KBM-7 (cell line): Measurements from ENCODE around the gene TNPO2.
"Not testable (repeated sequence)": the region's sequence is repeated elsewhere in the genome, so short reads cannot be mapped to it uniquely, and the experiment has no call there.

ENCODE experiments used
- DNase-seq: peaks from one replicate; pipeline ENCODE4 v3.0.0-alpha.2; 2015
- in situ Hi-C: fragments of 300-500 bp; cut with MboI; formaldehyde crosslinking; loops from 2 replicates; pipeline ENCODE4 v1.14.3; 2020; ENCODE audit warnings: low sequenced_read_pairs, low pct_unique_long_range_greater_than_20kb, mixed read lengths

The TNPO2 gene

DNA sequence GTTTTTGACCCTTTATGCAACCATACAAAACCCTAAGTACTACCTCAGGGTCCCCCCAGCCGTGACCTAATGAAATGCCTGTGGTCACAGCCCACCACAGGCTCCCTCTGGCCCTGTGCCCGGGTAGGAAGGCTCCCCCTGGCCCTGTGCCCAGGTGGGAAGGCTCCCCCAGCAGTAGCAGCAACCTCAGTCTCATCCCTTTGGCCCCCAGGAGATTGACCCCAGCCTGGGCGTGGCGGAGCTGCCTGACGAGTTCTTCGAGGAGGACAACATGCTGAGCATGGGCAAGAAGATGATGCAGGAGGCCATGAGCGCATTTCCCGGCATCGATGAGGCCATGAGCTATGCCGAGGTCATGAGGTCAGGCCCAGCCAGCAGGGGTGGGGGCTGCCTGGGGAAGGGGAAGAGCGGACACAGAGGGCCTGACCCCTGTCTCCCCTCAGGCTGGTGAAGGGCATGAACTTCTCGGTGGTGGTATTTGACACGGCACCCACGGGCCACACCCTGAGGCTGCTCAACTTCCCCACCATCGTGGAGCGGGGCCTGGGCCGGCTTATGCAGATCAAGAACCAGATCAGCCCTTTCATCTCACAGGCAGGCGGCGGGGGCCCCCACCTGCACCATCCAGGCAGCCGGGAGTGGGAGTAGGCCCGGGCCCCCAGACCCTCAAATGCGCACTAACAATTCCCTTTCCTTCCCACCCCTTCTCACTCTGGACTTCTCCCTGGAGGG lies 21.6 kb upstream of the TNPO2 start:
- in situ Hi-C loops, result no loop called here
- DNase-seq, result no peak

DNA sequence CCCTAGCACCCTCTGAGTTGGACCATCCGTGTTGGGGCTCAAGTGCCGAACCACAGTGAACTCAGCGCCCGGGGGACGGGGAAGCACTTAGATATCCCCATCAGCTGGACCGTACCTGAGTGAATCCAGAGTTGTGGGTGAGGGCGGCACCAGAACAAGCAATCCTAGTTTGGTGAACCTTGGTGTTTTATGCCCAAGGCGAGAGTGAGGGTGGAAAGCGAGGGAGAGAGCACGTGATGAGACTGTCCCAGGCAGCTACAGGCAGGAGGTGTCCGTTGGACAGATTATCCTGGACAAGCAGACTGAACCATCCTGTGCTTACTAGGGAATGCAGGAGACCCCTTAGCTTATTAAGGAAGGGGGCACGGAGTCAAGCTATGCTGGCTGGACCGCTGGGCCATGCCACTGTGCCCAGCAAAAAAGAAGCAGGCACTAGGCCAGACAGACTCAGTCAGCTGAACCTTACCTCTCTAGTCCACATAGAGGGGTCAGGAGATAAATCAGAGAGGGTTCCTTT lies 14.2 kb upstream of the TNPO2 start:
- DNase-seq, result no peak
- in situ Hi-C loops, result no loop called here

DNA sequence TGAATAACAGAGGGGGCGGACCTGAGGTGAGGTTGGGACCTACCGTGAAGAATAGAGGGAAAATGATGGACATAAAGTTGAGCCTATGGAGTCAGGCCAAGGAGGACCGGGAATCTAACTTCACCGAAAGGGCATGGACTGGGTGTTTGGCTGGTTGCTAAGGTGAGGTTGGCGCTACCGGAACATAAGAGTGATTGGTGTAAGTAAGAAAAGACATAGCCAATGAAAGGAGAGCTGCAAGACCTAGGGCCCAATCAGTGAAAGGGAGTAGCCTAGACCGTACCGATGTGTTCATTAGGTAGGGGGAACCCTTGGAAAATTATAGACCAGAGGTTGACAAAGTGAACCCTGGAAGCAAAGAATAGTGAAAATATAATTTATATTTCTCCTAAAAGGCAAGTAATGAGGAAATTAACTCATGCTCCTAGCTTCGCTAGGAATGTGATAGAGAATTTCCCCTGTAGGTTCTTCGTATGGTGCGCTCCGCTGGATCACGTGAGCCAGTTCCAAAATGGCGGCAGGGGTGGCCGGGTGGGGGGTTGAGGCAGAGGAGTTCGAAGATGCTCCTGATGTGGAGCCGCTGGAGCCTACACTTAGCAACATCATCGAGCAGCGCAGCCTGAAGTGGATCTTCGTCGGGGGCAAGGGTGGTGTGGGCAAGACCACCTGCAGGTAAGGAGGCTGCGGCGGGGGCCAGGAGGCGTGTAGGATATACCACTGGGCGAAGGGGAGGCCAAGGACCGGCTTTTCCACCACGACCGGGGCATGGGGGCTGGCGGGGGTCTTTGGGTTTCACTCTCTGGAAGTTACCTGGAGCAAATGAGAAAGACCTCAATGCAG lies 13.5 kb upstream of the TNPO2 start, which contains the start of gene GET3:
GET3 (plus strand) TSS at position 503 of the 840 bp plus-strand sequence; CDS start at position 512, 9 bp downstream.
- peak; percentile 96 for DNase-seq
- in situ Hi-C loops, result no loop called here

DNA sequence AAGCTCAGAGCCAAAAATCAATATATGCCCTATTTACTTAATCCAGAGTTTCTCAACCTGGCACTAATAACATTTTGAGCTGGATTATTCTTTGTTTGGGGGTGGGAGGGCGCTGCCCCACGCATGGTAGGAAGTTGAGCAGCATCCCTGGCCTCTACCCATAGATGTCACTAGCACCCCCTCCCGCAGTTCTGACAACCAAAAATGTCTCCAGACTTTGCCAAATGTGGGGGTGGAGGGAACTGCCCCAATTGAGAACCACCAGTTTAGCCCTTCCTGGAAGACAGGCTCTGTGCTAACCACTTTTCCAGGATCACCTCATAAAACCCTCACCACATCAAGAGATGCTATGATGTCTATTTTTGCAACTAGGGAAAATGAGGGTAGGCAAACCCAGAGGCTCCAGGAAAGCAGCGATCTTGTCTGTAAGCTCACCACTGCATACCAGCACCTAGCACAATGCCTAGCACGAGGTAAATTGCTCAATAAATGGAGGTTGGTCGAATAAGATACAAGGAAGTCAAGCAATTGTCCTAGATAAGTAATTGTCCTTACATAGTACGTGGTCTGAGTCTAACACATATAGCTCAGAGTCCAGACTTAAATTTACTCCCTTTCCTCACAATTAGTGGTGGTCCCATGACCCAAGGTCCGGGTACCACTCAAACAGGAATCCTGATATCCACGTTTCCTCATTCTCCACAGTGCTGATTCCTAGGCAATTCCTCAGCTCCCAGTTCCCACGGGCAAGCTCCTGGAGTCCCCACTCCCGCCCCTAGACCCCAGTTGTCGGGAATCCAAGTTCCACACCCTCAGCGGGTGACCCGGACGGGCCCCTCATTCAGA lies 9.9 kb upstream of the TNPO2 start:
- in situ Hi-C loops, result no loop called here
- DNase-seq, result peak; percentile 74

DNA sequence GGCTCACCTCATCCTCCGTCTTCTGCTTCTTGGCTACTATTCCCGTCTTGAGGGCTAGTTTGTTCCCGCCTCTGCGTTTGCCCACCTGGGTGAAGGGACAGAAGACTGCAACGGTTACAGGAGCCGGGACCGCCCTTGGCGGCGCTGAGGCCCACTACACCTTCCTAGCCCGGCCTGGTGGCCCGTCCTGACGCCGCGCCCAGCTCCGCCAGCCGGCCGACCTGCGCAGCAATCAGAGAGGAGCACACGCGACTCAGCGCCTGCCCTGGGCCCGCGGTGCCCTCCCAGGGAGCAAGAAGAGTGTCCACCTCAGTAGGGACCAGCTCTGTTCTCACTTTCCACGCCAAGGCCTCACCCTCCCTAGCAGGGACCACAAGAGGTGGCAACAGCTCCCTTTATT lies 7.6 kb upstream of the TNPO2 start:
- no peak for DNase-seq
- in situ Hi-C loops, result no loop called here

DNA sequence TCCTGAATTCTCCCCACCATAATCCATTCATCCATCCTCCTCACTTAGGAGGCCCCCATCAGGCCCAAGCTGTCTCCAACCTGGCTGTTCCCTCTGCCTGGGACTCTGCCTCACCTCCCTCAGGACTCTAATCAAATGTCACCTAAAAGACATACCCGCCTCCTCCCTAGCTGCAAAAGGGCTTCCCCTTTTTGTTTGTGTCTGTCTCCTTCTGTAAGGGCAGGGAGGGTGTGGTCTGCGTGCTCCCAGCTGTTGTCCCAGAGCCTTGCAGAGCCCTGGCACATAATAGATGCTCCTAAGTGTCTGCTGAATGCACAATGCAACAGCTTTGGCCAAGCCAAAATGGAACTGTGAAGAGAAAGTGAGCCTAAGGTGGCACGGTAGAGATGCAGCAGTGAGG lies 6.3 kb upstream of the TNPO2 start:
- DNase-seq, result peak; percentile 61
- in situ Hi-C loops, result no loop called here

DNA sequence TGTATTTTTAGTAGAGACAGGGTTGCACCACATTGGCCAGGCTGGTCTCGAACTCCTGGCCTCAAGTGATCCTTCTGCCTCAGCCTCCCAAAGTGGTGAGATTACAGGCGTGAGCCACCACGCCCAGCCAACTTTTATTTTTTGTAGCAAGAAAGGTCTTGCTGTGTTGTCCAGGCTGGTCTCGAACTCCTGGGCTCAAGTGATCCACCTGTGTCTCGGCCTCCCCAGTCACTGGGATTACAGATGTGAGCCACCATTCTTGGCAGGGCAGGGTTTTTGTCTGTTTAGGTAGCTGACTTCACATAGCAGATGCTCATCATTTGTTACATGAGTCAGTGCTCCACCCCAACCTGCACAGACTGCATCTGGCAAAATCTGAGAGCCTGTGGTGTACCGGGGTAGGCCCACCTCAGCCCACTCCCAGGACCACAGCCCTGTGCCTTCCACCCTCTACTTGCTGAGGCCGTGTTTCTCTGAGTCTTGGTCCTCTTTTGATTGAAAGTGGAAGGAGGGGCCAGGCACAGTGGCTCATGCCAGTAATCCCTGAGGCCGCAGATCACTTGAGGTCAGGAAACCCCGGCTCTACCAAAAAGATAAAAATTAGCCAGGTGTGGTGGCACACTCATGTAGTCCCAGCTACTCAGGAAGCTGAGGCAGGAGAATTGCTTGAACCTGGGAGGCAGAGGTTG lies 4.2 kb upstream of the TNPO2 start:
- no peak for DNase-seq
- in situ Hi-C loops, result no loop called here

DNA sequence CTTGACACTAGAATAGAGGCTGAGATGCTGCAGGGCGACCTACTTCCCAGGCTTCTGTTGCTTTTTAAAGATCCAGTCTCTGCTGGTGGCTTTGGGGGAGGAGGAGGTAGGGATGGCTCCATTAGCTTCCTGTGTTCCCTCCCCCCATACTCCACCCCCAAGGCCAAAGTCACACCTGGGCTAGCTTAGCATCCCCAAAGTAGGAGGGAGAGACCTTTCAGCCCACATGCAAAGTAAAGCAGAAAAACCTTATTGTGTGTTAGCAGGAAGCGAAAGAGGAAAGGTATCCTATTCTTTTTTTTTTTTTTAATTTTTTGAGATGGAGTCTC lies 3.2 kb upstream of the TNPO2 start:
- no peak for DNase-seq
- in situ Hi-C loops, result no loop called here

DNA sequence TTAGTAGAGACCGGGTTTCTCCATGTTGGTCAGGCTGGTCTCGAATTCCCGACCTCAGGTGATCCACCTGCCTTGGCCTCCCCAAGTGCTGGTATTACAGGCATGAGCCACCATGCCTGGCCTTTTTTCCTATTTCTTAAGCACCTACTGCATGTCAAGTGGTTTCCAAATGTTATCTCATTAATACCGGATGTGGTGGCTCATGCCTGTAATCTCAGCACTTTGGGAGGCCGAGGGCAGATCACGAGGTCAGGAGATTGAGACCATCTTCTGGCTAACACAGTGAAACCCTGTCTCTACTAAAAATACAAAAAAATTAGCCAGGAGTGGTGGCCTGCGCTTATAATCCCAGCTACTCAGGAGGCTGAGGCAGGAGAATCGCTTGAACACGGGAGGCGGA lies 1.9 kb upstream of the TNPO2 start:
- in situ Hi-C loops, DNase-seq: not testable (repeated sequence)

DNA sequence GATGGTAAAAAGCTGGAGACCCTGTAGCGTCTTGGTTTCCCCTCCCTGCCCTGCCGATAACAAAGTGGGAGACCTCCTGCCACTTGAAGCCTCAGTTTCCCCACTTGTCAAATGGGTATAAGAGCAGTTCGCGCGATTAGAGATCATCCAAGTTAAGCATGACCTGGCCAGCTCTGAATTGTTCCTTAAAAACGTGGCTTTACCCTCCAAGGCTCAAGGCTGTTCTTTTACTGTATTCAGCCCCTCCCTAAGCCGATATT lies 421 bp downstream of the TNPO2 start:
- in situ Hi-C loops, result no loop called here
- no peak for DNase-seq

DNA sequence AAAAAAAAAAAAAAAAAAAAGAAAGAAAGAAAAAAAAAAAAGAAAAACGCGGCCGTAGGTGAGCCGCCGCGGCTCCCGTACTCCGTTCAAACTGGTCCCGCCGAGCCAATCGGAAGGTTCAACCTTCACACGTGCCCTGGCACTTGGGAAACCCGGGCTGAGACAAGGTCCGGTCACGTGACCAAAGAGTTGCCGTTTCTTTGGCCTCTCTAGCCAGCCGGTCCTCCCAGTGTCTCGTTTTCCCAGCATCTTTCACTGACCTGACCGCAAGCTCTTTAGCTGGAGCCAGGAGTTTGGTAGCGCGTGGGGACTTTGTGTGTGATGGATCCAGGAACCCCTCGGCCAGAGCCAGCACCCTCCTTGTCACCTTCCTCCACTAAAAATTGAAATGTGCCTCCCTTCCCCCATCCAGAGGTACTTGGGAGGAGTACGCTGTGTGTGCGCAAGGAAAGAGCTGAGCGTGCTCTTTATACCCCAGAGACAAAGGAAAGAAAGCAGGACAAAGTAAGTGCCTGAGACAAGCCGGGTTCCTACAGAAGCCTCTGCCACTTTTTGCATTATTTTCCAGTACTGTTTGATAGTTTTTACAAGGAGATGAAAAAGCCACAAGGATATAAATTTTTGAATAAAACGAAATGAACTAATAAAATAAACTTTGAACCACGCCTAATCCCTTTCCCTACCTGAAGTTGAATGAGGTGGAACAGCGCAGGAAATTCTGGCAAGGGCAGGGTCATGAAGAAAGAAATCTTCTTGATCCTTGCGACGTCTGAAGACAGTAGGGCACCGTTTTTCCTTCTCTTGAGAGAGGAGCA lies 959 bp downstream of the TNPO2 start:
- peak; percentile 98 for DNase-seq
- in situ Hi-C loops, result no loop called here

DNA sequence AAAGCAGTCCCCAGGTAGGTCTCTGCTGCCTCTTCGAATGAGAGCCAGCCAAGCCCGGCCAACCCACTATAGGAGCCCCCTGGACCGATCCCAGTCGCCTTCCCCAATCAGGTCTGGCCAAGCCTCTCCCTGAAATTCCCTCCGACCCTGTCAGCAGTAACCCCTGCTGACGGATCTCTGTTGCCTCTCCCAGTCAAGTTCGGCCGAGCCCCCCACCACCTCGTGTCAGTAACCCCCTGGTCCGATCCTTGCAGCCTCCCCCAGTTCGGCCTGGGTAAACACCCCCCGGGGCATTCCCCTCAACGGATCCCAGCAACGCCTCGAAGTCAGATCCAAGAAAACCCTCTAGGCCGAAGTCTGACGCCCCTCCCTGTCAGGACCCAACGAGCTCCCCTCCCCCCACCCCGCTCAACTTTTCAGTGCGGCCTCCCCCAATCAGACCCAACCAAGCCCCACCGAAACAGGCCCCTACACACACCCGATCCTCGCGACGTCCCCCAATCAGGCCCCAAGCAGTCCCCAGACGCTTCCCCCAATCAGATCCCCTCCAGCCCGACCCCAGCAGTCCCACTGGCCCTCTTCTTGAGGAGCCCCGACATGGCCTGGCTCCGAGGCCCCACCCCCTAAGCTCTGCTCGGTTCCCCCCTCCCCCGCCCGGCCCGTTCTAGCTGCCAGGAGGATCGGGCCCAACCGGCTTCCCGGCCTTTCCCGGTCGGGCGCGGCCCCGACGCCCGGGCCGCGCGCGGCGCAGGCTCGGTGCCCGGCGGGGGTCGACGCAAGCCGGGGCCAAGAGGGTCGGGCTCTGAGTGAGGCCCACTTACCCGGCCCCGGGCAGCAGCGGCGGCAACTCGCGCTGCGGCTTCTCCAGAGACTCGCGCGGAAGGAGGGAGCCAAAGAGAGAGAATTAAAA lies 1.8 kb downstream of the TNPO2 start:
- in situ Hi-C loops, result no loop called here
- DNase-seq, result peak; percentile 31

DNA sequence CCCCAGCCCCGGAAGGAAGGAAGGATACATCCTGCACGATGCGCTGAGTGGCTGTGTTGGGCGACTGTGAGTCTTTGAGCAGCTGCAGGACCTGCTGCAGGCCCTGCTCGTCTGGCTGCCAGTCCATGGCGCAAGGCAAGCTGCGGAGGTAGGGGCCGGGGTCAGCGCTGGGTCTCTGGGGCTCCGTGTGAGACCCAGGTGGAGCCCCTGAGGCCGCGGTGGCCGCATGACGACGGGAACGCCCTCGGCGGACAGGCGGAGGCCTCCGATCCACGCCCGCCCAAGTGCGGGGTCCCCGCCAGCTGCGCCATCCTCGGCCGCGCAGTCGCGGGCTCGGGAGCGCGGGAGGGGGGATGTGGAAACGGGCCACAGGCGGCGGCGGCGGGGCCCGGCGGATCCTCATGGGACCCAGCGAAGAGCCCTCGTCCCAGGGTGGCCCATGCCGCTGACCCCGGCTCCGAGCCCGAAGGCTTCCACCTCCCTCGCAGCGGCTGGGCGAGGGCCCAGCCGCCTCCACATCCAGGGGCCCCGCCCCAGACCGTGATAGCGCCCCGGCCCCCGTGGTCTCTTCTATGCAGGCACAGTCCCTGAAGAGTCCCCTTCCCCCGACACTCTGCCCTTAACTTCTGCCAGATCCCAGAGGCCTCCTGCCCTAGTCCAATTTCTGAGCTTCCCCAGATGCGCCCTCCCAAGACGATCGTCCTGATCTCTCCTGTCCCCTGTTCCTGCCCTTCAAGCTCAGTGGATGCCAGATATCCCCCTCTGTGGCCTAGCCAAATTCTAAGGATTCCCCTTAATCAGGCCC lies 2.7 kb downstream of the TNPO2 start:
- no peak for DNase-seq
- in situ Hi-C loops, result no loop called here

DNA sequence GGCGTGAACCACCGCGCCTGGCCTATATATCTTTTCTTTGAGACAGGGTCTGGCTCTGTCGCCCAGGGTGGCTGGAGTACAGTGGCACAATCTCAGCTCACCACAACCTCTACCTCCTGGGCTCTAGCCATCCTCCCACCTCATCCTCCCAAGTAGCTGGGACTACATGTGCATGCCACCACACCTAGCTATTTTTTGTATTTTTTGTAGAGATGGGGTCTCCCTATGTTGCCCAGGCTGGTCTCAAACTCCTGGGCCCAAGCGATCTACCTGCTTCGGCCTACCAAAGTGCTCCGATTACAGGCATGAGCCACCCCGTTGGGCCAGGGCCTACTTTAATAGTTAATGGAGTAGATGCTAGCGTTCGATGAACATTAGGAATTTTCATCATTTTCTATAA lies 3.4 kb downstream of the TNPO2 start:
- in situ Hi-C loops, result no loop called here
- DNase-seq, result no peak

DNA sequence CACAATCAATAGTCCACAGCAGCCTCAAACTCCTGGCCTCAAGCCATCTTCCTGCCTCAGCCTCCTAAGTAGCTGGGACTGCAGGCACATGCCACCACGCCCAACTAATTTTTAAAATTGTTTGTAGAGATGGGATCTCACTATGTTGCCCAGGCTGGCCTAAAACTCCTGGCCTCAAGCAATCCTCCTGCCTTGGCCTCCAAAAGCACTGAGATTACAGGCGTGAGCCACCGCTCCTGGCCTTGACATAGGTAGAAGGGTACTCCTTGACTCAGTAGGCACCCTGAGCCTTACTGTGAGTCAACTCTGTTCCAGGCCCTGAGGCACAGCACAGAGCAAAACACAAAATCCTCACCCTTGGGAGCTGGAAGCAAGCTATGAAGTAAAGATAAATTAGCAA lies 7.8 kb downstream of the TNPO2 start:
- DNase-seq, result no peak
- in situ Hi-C loops, result no loop called here

DNA sequence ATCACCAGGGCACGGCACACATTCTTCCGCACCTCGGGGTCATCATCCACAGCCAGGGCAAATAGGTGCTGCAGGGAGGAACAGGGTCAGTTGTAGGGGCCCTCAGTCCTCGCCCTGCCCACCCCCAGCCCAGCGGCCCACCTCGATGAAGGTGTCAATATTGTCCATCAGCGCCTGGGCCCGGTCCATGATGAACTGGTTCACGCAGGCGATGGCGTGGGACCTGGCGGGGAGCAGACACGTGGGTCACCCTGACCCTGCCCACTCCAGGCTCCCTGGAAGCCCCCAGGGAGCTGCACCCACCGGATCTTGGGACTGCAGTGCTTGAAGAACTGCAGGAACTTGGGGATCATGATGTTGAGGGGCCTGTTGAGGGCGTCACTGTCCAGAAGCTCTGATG lies 8.6 kb downstream of the TNPO2 start:
- in situ Hi-C loops, result no loop called here
- DNase-seq, result no peak

DNA sequence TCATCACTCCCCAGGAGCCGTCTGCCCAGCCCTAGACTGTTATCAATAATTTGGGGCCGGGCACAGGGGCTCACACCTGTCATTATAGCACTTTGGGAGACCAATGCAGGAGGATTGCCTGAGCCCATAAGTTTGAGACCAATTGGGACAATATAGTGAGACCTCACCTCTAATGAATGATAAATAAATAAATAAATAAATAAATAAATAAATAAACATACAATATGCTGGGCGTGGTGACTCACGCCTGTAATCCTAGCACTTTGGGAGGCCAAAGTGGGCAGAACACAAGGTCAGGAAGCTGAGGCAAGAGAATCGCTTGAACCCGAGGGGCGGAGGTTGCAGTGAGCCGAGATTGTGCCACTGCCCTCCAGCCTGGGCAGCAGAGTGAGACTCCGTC lies 10.4 kb downstream of the TNPO2 start:
- in situ Hi-C loops, DNase-seq: not testable (repeated sequence)
